Lower leg skin (tissue), 4 donors: ENCODE results near the gene ENPP6. TPM values are rescaled to one million over a fixed set of nuclear protein-coding genes. Genes with fewer than 3 reads are reported as not detected.
A peak's percentile ranks its signal among the peaks of the same experiment; 100 is the strongest.

ENCODE experiments used
- DNase-seq, 2 donors: peaks; one replicate each; pipeline ENCODE4 v3.0.0-alpha.2; 2019; ENCODE audit warnings: low spot score in 2 of 2
- H3K4me3 ChIP-seq: fragments of 200-600 bp; sonication (generic); 2 replicates; pipeline ENCODE4 v1.5.1; 2017; ENCODE audit warnings: mild to moderate bottlenecking, low read depth; ENCODE audit not compliant: poor library complexity, severe bottlenecking
- CTCF ChIP-seq, 3 donors: fragments of 450-650 bp; IDR thresholded peaks; one replicate each; pipeline ENCODE4 v1.5.1; 2016; ENCODE audit warnings: antibody characterized with exemption in 3 of 3, mild to moderate bottlenecking in 3 of 3, moderate library complexity in 2 of 3
- POLR2A ChIP-seq, 2 donors: fragments of 450-650 bp; IDR thresholded peaks; one replicate each; pipeline ENCODE4 v1.6.1; 2016 to 2017; ENCODE audit warnings: antibody characterized with exemption in 2 of 2, mild to moderate bottlenecking in 1 of 2, moderate library complexity in 1 of 2
- WGBS, 2 donors: methylation state at CpG; one replicate each; pipeline ENCODE4 v1.1.5; 2018; 5-methylcytosine and 5-hydroxymethylcytosine counted together
- intact Hi-C: fragments of 100-400 bp; cut with DNase I; formaldehyde crosslinking; loops from one replicate; pipeline ENCODE4 v1.15.0; 2023; ENCODE audit warnings: low total_unique reads
- total RNA-seq, 4 donors: library from RNA; depleted of rRNA; stranded (reverse); fragments of >200 nt; gene quantifications; one replicate each; pipeline ENCODE4 v1.1.0, GENCODE V29; 2016

ENPP6 gene
- total RNA-seq, 4 donors from 2014 or later = 0.16 TPM; not detected in 3

DNA sequence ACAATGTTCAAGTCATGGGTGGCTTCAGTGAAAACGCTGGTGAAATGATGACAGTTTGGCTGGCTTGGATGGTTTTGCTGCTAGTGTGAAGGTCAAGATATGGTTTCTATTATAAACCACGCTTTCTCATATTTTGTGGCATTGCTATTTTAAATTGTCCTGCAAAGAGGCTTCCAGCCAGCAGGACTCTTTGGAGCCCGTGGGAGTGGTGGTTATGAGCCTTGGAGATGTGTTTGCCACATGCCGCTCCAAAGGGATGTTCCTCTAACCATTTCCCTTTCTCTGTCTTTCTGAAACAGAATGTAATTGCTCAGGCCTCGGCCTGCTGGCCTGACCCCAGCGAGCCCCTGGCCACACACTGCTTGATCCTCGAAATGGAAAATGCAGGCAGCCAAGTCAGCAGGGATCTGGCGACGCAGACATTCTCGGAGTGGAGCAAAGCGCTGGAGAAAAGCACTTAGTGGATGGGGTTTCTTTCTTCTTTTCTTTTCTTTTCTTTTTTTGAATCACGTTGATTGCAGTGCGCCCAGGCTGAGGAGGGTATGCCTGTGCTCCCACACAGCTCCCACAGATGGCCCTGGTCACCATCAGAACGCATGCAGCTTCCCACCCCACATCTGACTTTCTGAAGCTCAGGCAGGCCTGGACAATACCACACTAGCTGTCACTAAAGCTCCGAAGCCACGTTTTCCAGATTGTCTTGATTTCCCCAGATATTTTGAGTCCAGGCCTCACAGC lies 114.0 kb downstream of the ENPP6 start:
- 56 to 62% methylated on average over 16 of the region's 16 CpGs for WGBS, 2 donors
- H3K4me3 ChIP-seq = no peak overlapping the region
- TF ChIP-seq CTCF (IDR thresholded peaks at IDR 0.05) = no peak
- TF ChIP-seq POLR2A (IDR thresholded peaks at IDR 0.05) = no peak
- peak in 1 of 2 donors; percentile 70 for DNase-seq
- intact Hi-C loops = loop anchor here (5.0 kb wide), 1 partner anchor 261 kb away; no protein-coding TSS in a partner anchor

- DNase-seq = peak in 1 of 2 donors; percentile 71
- intact Hi-C loops = loop anchor here (5.0 kb wide), 1 partner anchor 261 kb away; no protein-coding TSS in a partner anchor
- no peak for TF ChIP-seq POLR2A (IDR thresholded peaks at IDR 0.05)
- no peak for TF ChIP-seq CTCF (IDR thresholded peaks at IDR 0.05)
- WGBS, 2 donors = 88 to 89% methylated on average over 4 of the region's 4 CpGs
- no peak overlapping the region for H3K4me3 ChIP-seq
These were observed 114.7 kb downstream of the ENPP6 start for GRCh38 chr4:184102927-184103326.

- peak in 1 of 2 donors; percentile 69 for DNase-seq
- no peak overlapping the region for H3K4me3 ChIP-seq
- WGBS, 2 donors = 80 to 93% methylated on average over 7 to 10 of the region's 10 CpGs
- intact Hi-C loops = loop anchor here (5.0 kb wide), 1 partner anchor 260 kb away; no protein-coding TSS in a partner anchor
- TF ChIP-seq CTCF (IDR thresholded peaks at IDR 0.05) (no peak), POLR2A (IDR thresholded peaks at IDR 0.05) (no peak)
These were observed 115.2 kb downstream of the ENPP6 start for GRCh38 chr4:184102488-184102887.

- H3K4me3 ChIP-seq = no peak overlapping the region
- DNase-seq = peak in 1 of 2 donors; percentile 73
- intact Hi-C loops = loop anchor here (5.0 kb wide), 1 partner anchor 259 kb away; no protein-coding TSS in a partner anchor
- 88 to 93% methylated on average over 11 of the region's 11 CpGs for WGBS, 2 donors
- no peak for TF ChIP-seq CTCF (IDR thresholded peaks at IDR 0.05)
- no peak for TF ChIP-seq POLR2A (IDR thresholded peaks at IDR 0.05)
These were observed 116.0 kb downstream of the ENPP6 start for GRCh38 chr4:184101711-184102110.

DNA sequence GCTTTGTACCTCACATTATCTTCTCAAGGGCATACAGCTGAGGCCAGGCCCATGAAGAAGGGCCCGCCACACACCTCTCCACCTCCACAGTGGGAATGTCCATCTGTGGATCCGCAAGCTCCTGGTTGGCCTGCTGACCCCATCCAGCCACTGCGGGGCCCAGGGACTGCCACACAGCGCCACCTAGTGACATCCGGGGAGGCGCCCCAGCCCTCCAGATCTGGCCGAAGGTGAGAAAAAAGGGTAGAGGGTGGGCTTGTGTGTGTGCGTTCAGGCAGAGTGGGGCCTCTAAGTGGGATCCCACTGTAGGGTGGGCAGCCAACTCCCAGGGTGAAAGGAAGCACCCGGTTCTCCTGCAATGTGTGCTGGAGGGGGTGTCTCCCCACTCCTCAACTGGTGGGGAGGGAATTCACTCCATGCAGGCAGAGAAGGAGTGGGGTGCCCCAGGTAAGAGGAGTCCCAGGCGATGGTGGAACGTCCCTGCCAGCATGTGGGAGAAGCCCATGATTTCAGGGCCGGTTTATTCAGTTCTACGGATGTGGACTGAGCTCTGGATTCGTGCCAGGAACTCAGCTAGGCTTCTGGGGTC lies 117.3 kb downstream of the ENPP6 start:
- intact Hi-C loops = loop anchor here (5.0 kb wide), 1 partner anchor 258 kb away; no protein-coding TSS in a partner anchor
- no peak for TF ChIP-seq CTCF (IDR thresholded peaks at IDR 0.05)
- H3K4me3 ChIP-seq = no peak overlapping the region
- WGBS, 2 donors = 60 to 81% methylated on average over 13 to 14 of the region's 14 CpGs
- peak in 1 of 2 donors; percentile 80 for DNase-seq
